KMS-11 (cell line): ENCODE measurements around the gene GPX7.

Source experiments
- H2AFZ ChIP-seq: fragments of 200-600 bp; sonication (generic); 2 replicates; pipeline ENCODE4 v1.6.1; 2016; ENCODE audit warnings: antibody characterized with exemption, mixed run types, low read depth
- H3K27ac ChIP-seq: fragments of 200-600 bp; sonication (generic); 2 replicates; pipeline ENCODE4 v1.6.1; 2016; ENCODE audit warnings: mild to moderate bottlenecking, mixed run types
- H3K27me3 ChIP-seq: fragments of 200-600 bp; sonication (generic); 2 replicates; pipeline ENCODE4 v1.6.1; 2017; ENCODE audit warnings: mild to moderate bottlenecking, low read depth, mixed run types, moderate library complexity; ENCODE audit not compliant: insufficient read depth
- H3K36me3 ChIP-seq: fragments of 200-600 bp; sonication (generic); 2 replicates; pipeline ENCODE4 v1.6.1; 2017; ENCODE audit warnings: mild to moderate bottlenecking, mixed run types; ENCODE audit not compliant: insufficient read depth
- H3K4me1 ChIP-seq: fragments of 200-600 bp; sonication (generic); 2 replicates; pipeline ENCODE4 v1.6.1; 2016; ENCODE audit warnings: mild to moderate bottlenecking, low read depth, mixed run types; ENCODE audit not compliant: poor library complexity, severe bottlenecking
- H3K4me2 ChIP-seq: fragments of 200-600 bp; sonication (generic); 2 replicates; pipeline ENCODE4 v1.7.0; 2016; ENCODE audit warnings: mild to moderate bottlenecking, mixed run types
- H3K4me3 ChIP-seq: fragments of 200-600 bp; sonication (generic); IDR thresholded peaks from 2 replicates; pipeline ENCODE4 v1.6.1; 2017; ENCODE audit warnings: low read depth, low read length, mixed read lengths; ENCODE audit not compliant: insufficient read depth
- H3K79me2 ChIP-seq: fragments of 200-600 bp; sonication (generic); 2 replicates; pipeline ENCODE4 v1.6.1; 2016; ENCODE audit warnings: low read depth, mixed run types; ENCODE audit not compliant: insufficient read depth
- H3K9ac ChIP-seq: fragments of 200-600 bp; sonication (generic); 2 replicates; pipeline ENCODE4 v1.6.1; 2016; ENCODE audit warnings: mild to moderate bottlenecking, mixed run types
- H4K20me1 ChIP-seq: fragments of 200-600 bp; sonication (generic); 2 replicates; pipeline ENCODE4 v1.6.1; 2016; ENCODE audit warnings: mild to moderate bottlenecking, mixed run types; ENCODE audit not compliant: insufficient read depth
- TF ChIP-seq, protein P1 (sequence below): fragments of 200-600 bp; sonication (generic); conservative IDR thresholded peaks from 2 replicates; pipeline ENCODE4 v1.6.1; 2017; ENCODE audit warnings: low read depth, mild to moderate bottlenecking, antibody characterized with exemption, low read length, moderate library complexity, mixed read lengths

The GPX7 gene

DNA sequence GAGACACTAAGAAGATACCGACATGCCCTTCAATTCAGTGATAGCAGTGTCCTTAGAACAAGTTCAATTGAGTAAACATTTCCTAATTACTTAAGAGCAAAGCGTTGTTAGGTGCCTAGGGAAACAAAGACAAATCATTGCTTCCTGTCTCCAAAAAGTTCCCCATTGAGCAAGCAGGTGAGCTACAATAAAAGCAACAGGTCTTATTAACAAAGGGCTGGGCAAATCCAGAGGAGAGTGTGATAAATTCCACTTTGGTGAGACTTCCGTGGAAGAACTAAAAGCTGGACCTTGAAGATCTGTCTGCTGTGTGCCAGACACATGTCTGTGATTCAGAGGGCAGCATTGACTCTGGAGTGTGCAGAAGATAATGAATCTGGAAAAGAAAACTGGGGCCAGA lies 47.4 kb upstream of the GPX7 start:
- Histone ChIP-seq H3K79me2 (peaks cover 24% of the 10 kb centered on the region), H3K4me1 (peaks cover 20% of the 10 kb centered on the region), H3K9ac (no peak overlapping the region), H3K4me3 (no peak overlapping the region), H3K27me3 (no peaks in the 10 kb centered on the region), H3K4me2 (no peak overlapping the region), H2AFZ (no peak overlapping the region), H3K36me3 (no peaks in the 10 kb centered on the region), H4K20me1 (0 out of 2 replicates have a peak, but pooled peaks cover 6% of the 10 kb centered on the region), H3K27ac (no peak overlapping the region)
- TF ChIP-seq, protein P1, sequence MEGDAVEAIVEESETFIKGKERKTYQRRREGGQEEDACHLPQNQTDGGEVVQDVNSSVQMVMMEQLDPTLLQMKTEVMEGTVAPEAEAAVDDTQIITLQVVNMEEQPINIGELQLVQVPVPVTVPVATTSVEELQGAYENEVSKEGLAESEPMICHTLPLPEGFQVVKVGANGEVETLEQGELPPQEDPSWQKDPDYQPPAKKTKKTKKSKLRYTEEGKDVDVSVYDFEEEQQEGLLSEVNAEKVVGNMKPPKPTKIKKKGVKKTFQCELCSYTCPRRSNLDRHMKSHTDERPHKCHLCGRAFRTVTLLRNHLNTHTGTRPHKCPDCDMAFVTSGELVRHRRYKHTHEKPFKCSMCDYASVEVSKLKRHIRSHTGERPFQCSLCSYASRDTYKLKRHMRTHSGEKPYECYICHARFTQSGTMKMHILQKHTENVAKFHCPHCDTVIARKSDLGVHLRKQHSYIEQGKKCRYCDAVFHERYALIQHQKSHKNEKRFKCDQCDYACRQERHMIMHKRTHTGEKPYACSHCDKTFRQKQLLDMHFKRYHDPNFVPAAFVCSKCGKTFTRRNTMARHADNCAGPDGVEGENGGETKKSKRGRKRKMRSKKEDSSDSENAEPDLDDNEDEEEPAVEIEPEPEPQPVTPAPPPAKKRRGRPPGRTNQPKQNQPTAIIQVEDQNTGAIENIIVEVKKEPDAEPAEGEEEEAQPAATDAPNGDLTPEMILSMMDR, result no peak

DNA sequence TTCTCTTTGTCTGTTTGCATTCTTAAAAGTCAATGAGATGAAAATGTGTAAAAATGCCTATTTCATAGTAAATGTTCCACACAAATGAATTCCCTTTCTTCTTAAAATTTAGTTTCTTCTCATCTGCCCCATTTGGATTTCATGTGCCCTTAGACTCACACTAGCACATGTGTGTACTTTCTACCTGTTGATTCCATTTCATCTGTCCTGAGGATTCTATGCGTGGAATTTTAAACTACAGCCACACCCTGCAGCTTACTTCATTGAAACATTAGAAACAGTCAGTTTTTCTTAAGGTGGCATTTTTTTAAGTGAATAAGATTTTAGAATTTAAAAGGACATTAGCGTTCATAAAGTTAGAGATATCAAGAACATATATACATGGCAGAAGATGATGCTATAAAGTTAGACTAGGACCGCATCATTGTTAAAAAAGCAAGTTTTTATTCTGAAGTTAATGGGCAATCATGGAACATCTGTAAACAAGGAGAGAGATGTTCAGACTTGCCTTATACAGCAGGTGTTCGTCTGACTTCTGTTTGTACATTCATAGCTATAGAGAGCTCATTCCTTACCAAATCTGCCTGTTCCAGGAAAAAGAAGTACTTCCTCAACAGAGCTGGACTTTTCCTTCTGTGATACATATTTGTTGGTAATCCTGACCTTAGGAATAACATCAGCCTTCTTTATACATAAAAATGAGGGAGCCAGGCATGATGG lies 45.4 kb upstream of the GPX7 start:
- Histone ChIP-seq H3K4me3 (no peak overlapping the region), H3K27ac (no peak overlapping the region), H3K4me2 (no peak overlapping the region), H3K4me1 (peaks cover 6% of the 10 kb centered on the region), H3K36me3 (no peaks in the 10 kb centered on the region), H3K9ac (no peak overlapping the region), H4K20me1 (no peaks in the 10 kb centered on the region), H3K79me2 (peaks cover 4% of the 10 kb centered on the region; the same call in 1 of the 2 replicates), H3K27me3 (no peaks in the 10 kb centered on the region), H2AFZ (no peak overlapping the region)
- TF ChIP-seq, protein P1, result no peak

DNA sequence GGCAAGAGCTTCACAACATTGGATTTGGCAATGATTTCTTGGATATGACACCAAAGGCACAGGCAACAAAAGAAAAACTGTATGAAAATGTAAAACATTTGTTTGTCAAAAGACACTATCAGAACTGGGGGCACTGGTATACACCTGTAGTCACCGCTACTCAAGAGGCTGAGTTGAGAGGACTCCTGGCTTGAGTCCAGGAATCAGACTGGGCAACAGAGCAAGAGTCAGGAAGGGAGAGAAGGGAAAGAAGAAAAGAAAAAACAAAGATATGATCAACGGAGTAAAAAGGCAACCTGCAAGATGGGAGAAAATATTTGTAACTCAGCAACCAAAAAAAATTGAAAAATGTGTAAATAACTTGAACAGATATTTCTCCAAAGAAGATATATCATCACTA lies 43.2 kb upstream of the GPX7 start:
- Histone ChIP-seq H3K4me2 (no peak overlapping the region), H3K79me2 (no peaks in the 10 kb centered on the region), H3K4me3 (no peak overlapping the region), H2AFZ (no peak overlapping the region), H4K20me1 (no peaks in the 10 kb centered on the region), H3K4me1 (peaks cover 5% of the 10 kb centered on the region), H3K9ac (no peak overlapping the region), H3K27me3 (no peaks in the 10 kb centered on the region), H3K36me3 (no peaks in the 10 kb centered on the region), H3K27ac (no peak overlapping the region)
- TF ChIP-seq, protein P1, result no peak

DNA sequence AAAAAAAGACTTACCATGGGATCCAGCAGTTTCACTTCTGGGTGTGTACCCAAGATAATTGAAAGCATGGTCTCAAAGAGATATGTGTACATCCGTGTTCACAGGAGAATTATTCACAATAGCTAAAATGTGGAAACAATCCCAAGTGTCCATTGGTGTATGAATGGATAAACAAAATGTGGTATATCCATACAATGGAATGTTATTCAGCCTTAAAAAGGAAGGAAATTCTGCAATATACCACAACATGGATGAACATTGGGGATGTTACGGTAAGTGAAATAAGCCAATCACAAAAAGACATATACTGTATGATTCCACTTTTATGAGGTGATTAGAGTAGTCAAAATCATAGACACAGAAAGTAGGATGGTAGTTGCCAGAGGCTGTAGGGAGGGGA lies 42.3 kb upstream of the GPX7 start:
- no peaks in the 10 kb centered on the region for H3K36me3 ChIP-seq
- H3K79me2 ChIP-seq, result no peaks in the 10 kb centered on the region
- no peak overlapping the region for H3K9ac ChIP-seq
- no peaks in the 10 kb centered on the region for H3K4me1 ChIP-seq
- H3K27ac ChIP-seq, result no peak overlapping the region
- TF ChIP-seq, protein P1, result no peak
- no peaks in the 10 kb centered on the region for H4K20me1 ChIP-seq
- no peaks in the 10 kb centered on the region for H3K27me3 ChIP-seq
- no peak overlapping the region for H2AFZ ChIP-seq
- H3K4me2 ChIP-seq, result no peak overlapping the region
- no peak overlapping the region for H3K4me3 ChIP-seq
